CD14-positive monocyte (primary cell): ENCODE results near the gene OR6S1. TPM values are rescaled to one million over a fixed set of nuclear protein-coding genes. Genes with fewer than 3 reads are reported as not detected.

ENCODE experiments used
- DNase-seq, 3 donors: peaks; one replicate each; pipeline ENCODE4 v3.0.0-alpha.2; 2011 to 2022
- H2AFZ ChIP-seq: 2 replicates; pipeline ENCODE4 v1.6.0; 2012; ENCODE audit warnings: mild to moderate bottlenecking, low read depth, low read length, inconsistent platforms; ENCODE audit not compliant: insufficient read depth, poor library complexity, severe bottlenecking
- H3K27ac ChIP-seq, 2 donors: 1 replicate in 1 of 2; 2 replicates in 1 of 2; pipeline ENCODE4 v1.5.1; 2012 to 2013; ENCODE audit warnings: low read length in 2 of 2, control low read depth in 1 of 2, inconsistent platforms in 1 of 2, low read depth in 1 of 2, mild to moderate bottlenecking in 1 of 2
- H3K27me3 ChIP-seq, 2 donors: one replicate each; pipeline versions ENCODE4 v1.6.0 to v1.6.1; 2011 to 2013; ENCODE audit warnings: low read length in 2 of 2; ENCODE audit not compliant: control insufficient read depth in 2 of 2, insufficient read depth in 2 of 2
- H3K36me3 ChIP-seq, 2 donors: replicated peaks in 1 of 2; 1 replicate in 1 of 2; 2 replicates in 1 of 2; pipeline versions ENCODE4 v1.5.1 to v1.6.1; 2012 to 2013; ENCODE audit warnings: low read length in 2 of 2, control low read depth in 1 of 2, inconsistent platforms in 1 of 2, mild to moderate bottlenecking in 1 of 2; ENCODE audit not compliant: insufficient read depth in 2 of 2, control insufficient read depth in 1 of 2
- H3K4me1 ChIP-seq, 2 donors: 1 replicate in 1 of 2; 2 replicates in 1 of 2; pipeline versions ENCODE4 v1.5.1 to v1.6.1; 2012 to 2013; ENCODE audit warnings: low read length in 2 of 2, control low read depth in 1 of 2, inconsistent platforms in 1 of 2, mild to moderate bottlenecking in 1 of 2, moderate library complexity in 1 of 2; ENCODE audit not compliant: insufficient read depth in 2 of 2, control insufficient read depth in 1 of 2
- H3K4me2 ChIP-seq: replicated peaks from 2 replicates; pipeline ENCODE3; 2012; ENCODE audit warnings: low read length, moderate library complexity, mild to moderate bottlenecking; ENCODE audit not compliant: poor library complexity, severe bottlenecking; ENCODE audit errors: extremely low read depth
- H3K4me3 ChIP-seq, 3 experiments: fragments of 200-600 bp in 1 of 3; sonication (generic) in 1 of 3; replicated peaks in 1 of 3; 1 replicate in 2 of 3; 2 replicates in 1 of 3; pipeline ENCODE4 v1.5.1; 2011 to 2013; ENCODE audit warnings: low read length in 3 of 3, mild to moderate bottlenecking in 3 of 3, control low read depth in 2 of 3, low read depth in 2 of 3, inconsistent platforms in 1 of 3, moderate library complexity in 1 of 3
- H3K79me2 ChIP-seq: 2 replicates; pipeline ENCODE4 v1.6.0; 2012; ENCODE audit warnings: mild to moderate bottlenecking, control low read depth, inconsistent platforms, low read length, moderate library complexity; ENCODE audit not compliant: insufficient read depth
- H3K9ac ChIP-seq: 2 replicates; pipeline ENCODE4 v1.6.0; 2017; ENCODE audit warnings: low read length, mild to moderate bottlenecking; ENCODE audit not compliant: insufficient read depth, poor library complexity, severe bottlenecking
- H3K9me3 ChIP-seq, 2 donors: replicated peaks in 1 of 2; 1 replicate in 1 of 2; 2 replicates in 1 of 2; pipeline versions ENCODE4 v1.5.1 to v1.6.1; 2012 to 2013; ENCODE audit warnings: low read length in 2 of 2, control low read depth in 1 of 2; ENCODE audit not compliant: control insufficient read depth in 1 of 2, insufficient read depth in 1 of 2
- H4K20me1 ChIP-seq: 2 replicates; pipeline ENCODE4 v1.6.0; 2012; ENCODE audit warnings: mild to moderate bottlenecking, low read length, control low read depth, moderate library complexity; ENCODE audit not compliant: insufficient read depth
- H3K27ac Mint-ChIP-seq, 7 donors: one replicate each; pipeline ENCODE4 v1.8.0; 2020; ENCODE audit warnings: mild to moderate bottlenecking in 7 of 7, mixed read lengths in 7 of 7, moderate library complexity in 6 of 7, inconsistent platforms in 2 of 7
- H3K27me3 Mint-ChIP-seq, 3 donors: one replicate each; pipeline ENCODE4 v1.8.0; 2021 to 2022; ENCODE audit warnings: low read depth in 3 of 3, mild to moderate bottlenecking in 3 of 3, mixed read lengths in 3 of 3, moderate library complexity in 3 of 3, inconsistent platforms in 1 of 3
- H3K36me3 Mint-ChIP-seq, 2 donors: one replicate each; pipeline ENCODE4 v1.8.0; 2020; ENCODE audit warnings: mixed read lengths in 2 of 2, inconsistent platforms in 1 of 2, mild to moderate bottlenecking in 1 of 2
- H3K4me1 Mint-ChIP-seq: one replicate; pipeline ENCODE4 v1.8.0; 2020; ENCODE audit warnings: mild to moderate bottlenecking, mixed read lengths
- H3K4me3 Mint-ChIP-seq, 2 donors: one replicate each; pipeline ENCODE4 v1.8.0; 2020; ENCODE audit warnings: mild to moderate bottlenecking in 2 of 2, mixed read lengths in 2 of 2, moderate library complexity in 1 of 2
- H3K9me3 Mint-ChIP-seq, 7 donors: one replicate each; pipeline ENCODE4 v1.8.0; 2020 to 2022; ENCODE audit warnings: mixed read lengths in 7 of 7, mild to moderate bottlenecking in 6 of 7, moderate library complexity in 6 of 7, inconsistent platforms in 2 of 7
- WGBS: methylation state at CpG from one replicate; pipeline ENCODE4 v1.1.5; 2013; ENCODE audit warnings: missing lambda C conversion rate; ENCODE audit not compliant: insufficient coverage; 5-methylcytosine and 5-hydroxymethylcytosine counted together
- intact Hi-C, 2 donors: fragments of 100-400 bp; cut with micrococcal nuclease; formaldehyde crosslinking; loops; one replicate each; pipeline versions ENCODE4 v1.15.0 to v1.15.1; 2023
- polyA plus RNA-seq, 3 donors: library from polyadenylated mRNA; depleted of rRNA in 1 of 3; unstranded in 2 of 3; stranded (reverse) in 1 of 3; fragments of 300-500 nt in 2 of 3; fragments of >200 nt in 1 of 3; fragmentation: Illumina TruSeq in 2 of 3; gene quantifications; 1 replicate in 2 of 3; 2 replicates in 1 of 3; pipeline ENCODE4 v1.2.3, GENCODE V29; 2012 to 2021
- TF ChIP-seq, protein P1 (sequence below): fragments of 200-600 bp; IDR thresholded peaks from one replicate; pipeline ENCODE4 v1.8.0; 2022; ENCODE audit warnings: antibody characterized with exemption, mild to moderate bottlenecking

Gene OR6S1
- polyA plus RNA-seq, 3 donors: not detected

DNA sequence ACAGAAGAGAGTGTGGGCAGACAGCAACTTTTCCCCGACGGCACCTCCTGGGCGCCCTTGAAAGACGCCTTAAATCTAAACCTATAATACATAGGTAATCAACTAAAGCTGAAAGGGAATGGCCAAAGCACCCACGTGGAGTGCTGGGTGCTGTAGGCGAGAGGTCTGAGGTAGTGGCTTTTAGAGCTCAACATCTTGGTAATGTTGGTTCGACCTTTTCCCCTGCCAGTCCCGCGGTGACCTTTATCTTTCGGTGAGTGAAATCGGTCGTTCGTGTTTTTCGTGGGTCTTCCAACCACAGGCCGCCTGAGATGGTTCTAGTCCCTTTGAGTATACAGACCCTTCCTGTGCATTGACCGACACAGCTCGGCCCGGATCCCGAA is 9.1 kb downstream of the OR6S1 start:
- no peak overlapping the region for H3K9ac ChIP-seq
- H2AFZ ChIP-seq: no peak overlapping the region
- peaks cover 91 to 94% (median 92%) of the 10 kb centered on the region in 3 donors for H3K27me3 Mint-ChIP-seq

DNA sequence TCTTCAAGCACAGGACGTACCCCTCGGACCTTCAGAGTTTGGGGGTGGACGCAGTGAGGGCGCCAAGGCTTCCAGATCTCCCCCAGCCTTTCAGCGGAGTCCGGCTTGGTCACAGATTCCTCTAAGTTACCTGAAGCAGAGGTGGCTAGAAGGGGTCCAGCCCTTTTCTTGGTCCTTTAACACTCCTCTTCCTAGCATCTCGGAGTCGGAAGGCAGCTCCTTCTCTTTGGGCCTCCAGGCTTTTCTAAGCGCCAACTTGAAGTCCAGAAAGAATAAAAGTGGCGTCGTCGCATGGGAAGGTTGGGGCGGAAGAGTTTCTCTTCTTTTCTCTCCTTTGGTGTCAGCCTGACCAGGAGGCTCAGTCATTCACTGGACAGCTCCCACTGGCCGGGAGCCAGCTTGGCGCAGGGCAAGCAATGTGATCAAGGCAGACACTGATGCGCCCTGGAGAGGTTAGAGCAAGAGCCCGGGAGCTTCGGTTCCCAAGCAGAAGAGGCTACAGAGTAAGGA is 9.6 kb downstream of the OR6S1 start:
- TF ChIP-seq, protein P1, sequence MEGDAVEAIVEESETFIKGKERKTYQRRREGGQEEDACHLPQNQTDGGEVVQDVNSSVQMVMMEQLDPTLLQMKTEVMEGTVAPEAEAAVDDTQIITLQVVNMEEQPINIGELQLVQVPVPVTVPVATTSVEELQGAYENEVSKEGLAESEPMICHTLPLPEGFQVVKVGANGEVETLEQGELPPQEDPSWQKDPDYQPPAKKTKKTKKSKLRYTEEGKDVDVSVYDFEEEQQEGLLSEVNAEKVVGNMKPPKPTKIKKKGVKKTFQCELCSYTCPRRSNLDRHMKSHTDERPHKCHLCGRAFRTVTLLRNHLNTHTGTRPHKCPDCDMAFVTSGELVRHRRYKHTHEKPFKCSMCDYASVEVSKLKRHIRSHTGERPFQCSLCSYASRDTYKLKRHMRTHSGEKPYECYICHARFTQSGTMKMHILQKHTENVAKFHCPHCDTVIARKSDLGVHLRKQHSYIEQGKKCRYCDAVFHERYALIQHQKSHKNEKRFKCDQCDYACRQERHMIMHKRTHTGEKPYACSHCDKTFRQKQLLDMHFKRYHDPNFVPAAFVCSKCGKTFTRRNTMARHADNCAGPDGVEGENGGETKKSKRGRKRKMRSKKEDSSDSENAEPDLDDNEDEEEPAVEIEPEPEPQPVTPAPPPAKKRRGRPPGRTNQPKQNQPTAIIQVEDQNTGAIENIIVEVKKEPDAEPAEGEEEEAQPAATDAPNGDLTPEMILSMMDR: no peak
- H3K27me3 ChIP-seq: peaks cover 87 to 99% of the 10 kb centered on the region in 2 donors
- Mint-ChIP-seq H3K27me3 (peaks cover 95 to 99% (median 95%) of the 10 kb centered on the region in 3 donors), H3K27ac (peak overlapping the region in 1 of 7 donors; percentile 21), H3K9me3 (peaks cover 8 to 46% (median 35%) of the 10 kb centered on the region in 7 donors), H3K36me3 (peaks cover 8 to 27% of the 10 kb centered on the region in 2 donors), H3K4me1 (peaks cover 39% of the 10 kb centered on the region), H3K4me3 (peak overlapping the region; percentile 78 to 88)
- H3K27ac ChIP-seq: no peak overlapping the region
- peak overlapping the region; percentile 19 for H2AFZ ChIP-seq
- 1% methylated on average over 11 of the region's 18 CpGs for WGBS
- peak overlapping the region; percentile 68 for H3K4me2 ChIP-seq
- no peak overlapping the region for H3K9ac ChIP-seq
- no peaks in the 10 kb centered on the region for H4K20me1 ChIP-seq
- no peaks in the 10 kb centered on the region for H3K36me3 ChIP-seq
- no peaks in the 10 kb centered on the region for H3K79me2 ChIP-seq
- H3K9me3 ChIP-seq: peaks cover 0 to 43% of the 10 kb centered on the region in 2 donors
- peak overlapping the region in 1 of 3 experiments; percentile 64 for H3K4me3 ChIP-seq
- peak in 1 of 3 donors; percentile 17 for DNase-seq
- intact Hi-C loops: loop anchor here in 1 of 2 donors (5.0 kb wide), 1 partner anchor 50 kb away; the partner anchor contains the start of gene RNASE4
- H3K4me1 ChIP-seq: peaks cover 30 to 34% of the 10 kb centered on the region in 2 donors

More for the DNA sequence above, 9.1 kb downstream of the OR6S1 start:
- peak overlapping the region; percentile 78 to 88 for H3K4me3 Mint-ChIP-seq
- Histone ChIP-seq H3K9me3 (peaks cover 0 to 43% of the 10 kb centered on the region in 2 donors), H3K4me3 (peak overlapping the region in 1 of 3 experiments; percentile 64), H3K4me1 (peaks cover 30 to 34% of the 10 kb centered on the region in 2 donors), H3K4me2 (peak overlapping the region; percentile 68), H3K36me3 (no peaks in the 10 kb centered on the region), H4K20me1 (no peaks in the 10 kb centered on the region), H3K79me2 (no peaks in the 10 kb centered on the region), H3K27me3 (peaks cover 82 to 99% of the 10 kb centered on the region in 2 donors), H3K27ac (no peak overlapping the region)
- TF ChIP-seq, protein P1: no peak
- DNase-seq: no peak
- peaks cover 39% of the 10 kb centered on the region for H3K4me1 Mint-ChIP-seq
- intact Hi-C loops: loop anchor here in 1 of 2 donors (5.0 kb wide), 1 partner anchor 50 kb away; the partner anchor contains the start of gene RNASE4
- H3K27ac Mint-ChIP-seq: peak overlapping the region in 1 of 7 donors; percentile 27
- 1% methylated on average over 14 of the region's 19 CpGs for WGBS
- peaks cover 8 to 46% (median 34%) of the 10 kb centered on the region in 7 donors for H3K9me3 Mint-ChIP-seq
- peaks cover 8 to 25% of the 10 kb centered on the region in 2 donors for H3K36me3 Mint-ChIP-seq
